ENCODE measurements around the gene IRX5.

IRX5 gene

DNA sequence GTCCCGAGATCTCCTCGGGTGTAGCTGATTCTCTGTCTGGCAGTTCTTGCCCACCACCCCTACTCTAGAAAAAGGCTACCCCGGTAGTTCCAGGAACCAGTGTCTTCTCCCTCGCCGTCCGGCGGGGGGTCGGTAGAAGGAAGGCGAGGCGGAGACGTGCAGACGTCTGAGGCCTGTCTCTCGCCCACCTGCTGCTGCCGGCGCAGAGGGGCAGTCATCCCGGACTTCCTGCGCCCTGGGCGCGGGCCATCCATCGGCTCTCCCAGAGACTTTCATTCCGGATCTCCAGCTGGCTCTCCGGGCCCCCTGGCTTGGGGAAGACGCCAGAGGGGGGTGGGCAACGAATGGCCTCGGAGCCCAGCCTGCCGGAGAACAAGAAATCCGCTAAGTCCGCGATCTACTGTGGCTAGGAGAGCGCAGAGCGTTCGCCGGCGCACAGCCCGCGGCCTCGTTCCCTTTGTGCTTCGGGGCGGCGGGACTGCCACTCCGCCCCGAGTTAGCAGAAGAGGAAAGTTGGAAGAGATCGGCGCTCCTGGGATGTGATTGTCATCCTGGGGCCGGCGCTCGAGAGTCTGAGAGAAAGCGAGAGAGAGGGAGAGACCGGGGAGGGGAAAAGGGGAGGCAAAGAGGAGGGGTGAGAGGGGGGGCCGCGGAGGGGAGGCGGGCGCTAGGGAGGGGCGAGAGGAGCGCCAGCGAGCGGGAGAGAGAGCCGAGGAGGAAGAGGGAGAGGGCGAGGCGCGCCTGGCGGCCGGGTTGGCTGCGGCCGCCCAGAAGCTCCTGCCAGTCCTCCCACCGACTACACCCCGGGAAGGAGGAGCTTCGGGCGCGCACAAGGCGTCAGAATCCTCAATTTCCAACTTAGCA is at the start of gene IRX5:
TSS of gene IRX5 (plus strand) at position 861 of the 864 bp plus-strand sequence. CDS start 334 bp downstream, outside the sequence.
- peak; percentile 41 for DNase-seq

GRCh38 chr16:54882556-54882955 is 48.1 kb upstream of the IRX5 start:
- DNase-seq: no peak

DNA sequence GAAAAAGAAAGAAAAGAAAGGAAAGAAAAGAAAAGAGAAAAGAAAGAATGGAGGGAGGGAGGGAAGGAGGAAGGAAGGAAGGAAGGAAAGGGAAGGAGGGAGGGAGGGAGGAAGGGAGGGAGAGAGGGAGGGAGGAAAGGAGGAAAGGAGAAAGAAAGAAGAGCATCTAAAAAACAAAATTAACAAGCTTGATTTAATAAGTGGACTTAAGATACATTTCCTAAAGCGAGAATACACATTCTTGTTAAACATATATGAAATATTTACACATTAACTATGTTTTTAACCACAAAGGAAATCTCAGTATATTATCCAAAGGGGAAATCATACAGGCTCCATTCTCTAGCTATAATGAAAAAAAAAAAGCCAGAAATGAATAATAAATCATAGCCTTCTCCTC is 47.3 kb upstream of the IRX5 start:
- DNase-seq: no peak

- DNase-seq: no peak
Observed at GRCh38 chr16:54886078-54886477, 44.6 kb upstream of the IRX5 start.

DNA sequence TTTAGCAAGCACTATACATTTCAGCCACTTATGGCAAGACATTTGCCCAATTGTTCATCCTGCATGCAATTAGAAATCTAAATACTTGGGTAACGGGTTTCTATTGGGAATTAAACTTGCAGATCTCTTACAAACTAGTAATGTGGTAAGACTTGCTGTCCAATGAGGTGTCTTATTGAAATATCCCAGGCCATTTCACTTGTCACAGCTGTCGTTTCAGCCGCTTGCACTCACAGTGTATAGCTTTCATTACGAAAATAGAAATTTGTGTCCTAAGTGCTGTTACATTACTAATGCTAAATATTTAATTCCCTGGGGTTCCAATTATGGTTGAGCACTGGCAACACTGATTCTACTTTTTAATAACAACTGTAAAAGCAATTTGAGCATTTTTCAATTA is 40.3 kb upstream of the IRX5 start:
- no peak for DNase-seq

- no peak for DNase-seq
Observed at GRCh38 chr16:54891346-54891745, 39.3 kb upstream of the IRX5 start.

DNA sequence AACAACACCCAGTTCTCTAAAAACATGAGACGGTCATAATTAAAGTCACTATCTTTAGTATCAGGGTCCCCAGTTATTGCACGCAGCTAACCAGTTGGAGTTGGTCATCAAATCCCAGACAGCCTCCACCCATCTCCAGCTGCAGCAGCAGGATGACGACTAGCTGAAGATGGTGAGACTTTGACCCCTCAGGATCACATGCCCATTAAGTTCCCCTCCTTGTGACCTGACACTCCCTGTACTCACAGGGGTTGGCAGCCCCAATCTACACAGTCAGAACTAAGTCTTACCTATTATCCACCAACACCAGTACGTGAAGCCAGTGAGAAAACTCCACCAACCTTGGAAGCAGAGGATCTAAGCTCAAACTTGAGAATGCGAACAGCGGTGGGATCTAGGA is 37.7 kb upstream of the IRX5 start:
- DNase-seq: no peak

DNA sequence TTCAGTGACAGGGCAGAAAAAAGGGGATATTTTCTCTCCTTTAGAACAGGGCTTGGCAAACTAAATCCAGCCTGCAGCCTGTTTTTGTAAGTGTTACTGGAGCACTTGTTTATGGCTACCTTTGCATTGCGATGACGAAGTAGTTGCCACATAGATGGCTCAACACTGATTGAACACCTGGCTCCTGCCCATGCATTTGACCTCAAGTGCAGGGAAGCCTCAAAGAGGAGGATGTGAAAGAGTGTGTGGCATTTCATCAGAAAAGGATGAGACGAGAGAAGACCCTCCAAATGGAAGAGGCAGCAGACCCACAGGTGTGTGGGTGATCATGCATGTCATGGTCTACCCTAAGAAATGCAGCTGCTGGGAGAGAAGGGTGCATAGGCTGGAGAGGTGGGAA is 32.7 kb upstream of the IRX5 start:
- no peak for DNase-seq

DNA sequence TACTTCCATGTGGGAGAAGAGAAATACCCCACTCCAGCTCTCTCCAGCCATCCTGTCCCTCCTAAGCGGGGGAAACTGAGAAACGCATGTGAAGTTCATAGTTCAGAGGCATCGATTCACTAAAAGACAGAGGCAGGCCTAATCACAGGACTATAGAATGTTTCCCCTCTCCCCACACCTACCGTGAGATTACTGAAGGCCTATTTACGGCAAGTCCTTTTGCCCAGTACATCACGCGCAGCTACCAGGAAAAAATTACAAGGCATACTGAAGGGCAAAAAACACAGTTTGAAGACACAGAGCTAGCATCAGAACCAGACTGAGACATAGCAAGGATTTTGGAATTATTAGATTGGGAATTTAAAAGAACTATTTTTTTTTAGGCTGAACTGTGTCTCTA is 29.1 kb upstream of the IRX5 start:
- no peak for DNase-seq

DNA sequence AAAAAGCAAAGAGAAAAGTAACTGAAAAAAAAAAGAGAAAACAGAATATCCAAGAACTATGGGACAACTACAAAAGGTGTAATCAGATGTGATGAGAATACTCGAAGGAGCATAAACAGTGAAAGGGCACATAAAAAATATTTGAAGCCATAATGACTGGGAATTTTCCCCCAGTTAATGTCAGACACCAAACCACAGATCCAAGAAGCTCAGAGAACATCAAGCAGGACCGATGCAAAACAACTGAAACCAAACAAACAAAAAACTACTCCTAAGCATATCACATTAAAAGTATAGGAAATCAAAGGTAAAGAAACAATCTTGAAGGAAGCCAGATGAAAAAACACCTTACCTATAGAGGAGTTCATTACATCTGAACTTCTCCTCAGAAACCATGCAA is 27.6 kb upstream of the IRX5 start:
- DNase-seq: no peak

- DNase-seq: no peak
Observed at GRCh38 chr16:54911079-54911478, 19.6 kb upstream of the IRX5 start.

GRCh38 chr16:54912720-54913119 is 17.9 kb upstream of the IRX5 start:
- no peak for DNase-seq

GRCh38 chr16:54921206-54921824 is 9.3 kb upstream of the IRX5 start:
- DNase-seq: no peak

- no peak for DNase-seq
Observed at GRCh38 chr16:54923055-54923473, 7.6 kb upstream of the IRX5 start.

DNA sequence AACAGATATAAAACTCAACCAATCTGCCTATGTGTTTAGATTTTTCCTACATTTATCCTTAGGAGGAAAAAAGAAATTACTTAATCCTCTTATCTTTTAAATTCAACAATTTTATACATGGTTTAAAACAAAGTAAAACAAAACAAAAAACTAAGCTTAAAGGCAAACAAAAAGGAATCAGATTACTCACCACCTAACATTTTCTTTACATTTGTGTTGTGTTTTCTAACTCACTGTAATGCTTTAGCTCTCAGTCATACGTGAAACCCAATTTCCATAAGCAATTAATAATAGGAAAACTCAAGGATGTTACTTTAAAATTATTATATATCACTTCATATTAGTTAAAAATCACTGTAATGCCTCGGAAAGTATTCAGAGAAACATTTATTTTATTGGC is 6.7 kb upstream of the IRX5 start:
- DNase-seq: no peak

GRCh38 chr16:54926166-54926838 is 4.4 kb upstream of the IRX5 start:
- DNase-seq: no peak

- no peak for DNase-seq
Observed at GRCh38 chr16:54927125-54928015, 3.3 kb upstream of the IRX5 start.

DNA sequence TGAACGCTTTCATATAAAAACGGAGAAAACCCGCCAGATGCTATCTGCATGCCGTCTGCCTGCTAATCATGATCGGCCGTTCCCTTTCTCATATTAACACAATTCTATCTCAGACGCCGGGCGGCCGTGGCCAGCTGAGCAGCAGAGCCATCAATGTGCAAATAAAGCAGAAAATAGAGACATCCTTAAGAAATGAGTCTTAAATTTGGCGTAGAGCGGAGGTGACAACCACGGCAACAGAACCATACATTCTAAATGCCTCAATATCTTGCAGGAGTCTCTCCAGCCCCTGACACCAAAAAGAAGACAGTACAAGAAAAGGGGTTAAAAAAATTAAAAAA is 2.7 kb upstream of the IRX5 start:
- DNase-seq: no peak

GRCh38 chr16:54928411-54929089 is 2.1 kb upstream of the IRX5 start:
- DNase-seq: peak; percentile 35

DNA sequence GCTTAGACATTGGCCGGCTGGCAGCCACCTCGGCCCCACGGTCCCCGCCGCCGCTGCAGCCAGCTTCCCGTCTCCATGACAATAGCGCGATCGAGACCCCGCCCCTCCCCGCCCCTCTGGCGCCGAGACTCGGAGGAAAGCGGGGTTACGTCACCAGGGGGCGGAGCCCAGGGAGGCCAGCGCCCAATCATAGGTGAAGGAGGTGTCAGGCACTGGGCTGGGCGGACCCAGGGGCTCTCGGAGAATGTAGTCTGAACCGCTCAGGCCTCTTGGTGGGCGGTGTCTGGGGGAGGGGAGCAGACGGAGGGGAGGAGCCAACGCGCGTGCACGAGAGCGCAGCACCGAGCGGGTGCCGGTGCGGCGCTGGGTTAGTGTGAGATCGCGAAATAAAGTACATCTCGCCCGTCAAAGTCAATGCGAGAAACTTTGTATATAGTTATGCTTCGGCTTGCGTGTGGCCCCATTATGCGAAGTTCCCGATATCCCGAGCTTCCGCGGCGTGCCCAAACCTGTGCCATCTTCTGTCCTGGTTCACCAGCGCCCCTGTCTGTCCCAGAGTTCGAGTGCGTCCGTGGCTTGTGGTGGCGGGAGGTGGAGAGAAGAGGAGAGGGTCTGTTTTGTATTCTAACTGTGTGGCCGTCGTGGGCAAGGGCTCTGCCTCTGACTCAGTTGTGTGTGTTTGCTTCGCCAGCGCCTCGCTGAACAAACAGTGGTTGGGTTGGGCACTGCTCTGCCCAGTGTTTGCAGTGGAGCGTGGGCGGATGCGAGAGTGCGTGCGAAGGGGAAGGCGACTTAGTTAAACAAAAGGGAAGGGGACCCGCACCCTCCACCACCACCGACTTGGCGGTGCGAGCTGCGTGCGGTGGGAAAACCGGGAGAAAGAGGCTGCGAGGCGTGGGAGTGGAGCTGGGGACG is 1.3 kb upstream of the IRX5 start:
- DNase-seq: peak; percentile 97

DNA sequence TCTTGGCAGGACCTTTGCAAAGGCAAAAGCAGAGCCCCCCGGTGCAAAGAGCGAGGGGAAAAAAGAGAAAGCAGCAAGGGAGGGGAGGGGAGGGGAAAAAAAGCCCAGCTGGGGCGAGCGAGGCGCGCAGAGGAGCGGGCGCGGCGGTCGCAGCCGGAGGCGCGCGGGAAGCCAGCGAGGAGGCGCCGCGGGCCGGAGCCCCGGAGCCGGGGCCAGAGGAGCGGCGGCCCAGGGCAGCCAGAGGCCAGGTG is 129 bp downstream of the IRX5 start:
- DNase-seq: no peak

Measured in stimulated activated CD4-positive, alpha-beta T cell treated with anti-CD3 and anti-CD28 coated beads, Interleukin-1b, Interleukin-23, amount 100 ng/mL, for 48 hours (primary cell).